ENCODE results near the gene FFAR4. TPM values are rescaled to one million over a fixed set of nuclear protein-coding genes. Genes with fewer than 3 reads are reported as not detected.

The FFAR4 gene
- total RNA-seq, 5 donors from 2014 or later (not counting 1 experiment from before 2014, with no cell fraction given): not detected

- no peak overlapping the region for H3K27ac Mint-ChIP-seq
- Histone ChIP-seq H3K36me3 (ENCODE audit: control insufficient read depth in 2 of 2, extremely low read depth in 1 of 2, insufficient read depth in 1 of 2, low read length in 1 of 2) (no peaks in the 10 kb centered on the region), H3K27me3 (replicated peaks in 1 of 2; ENCODE audit: control insufficient read depth in 2 of 2, extremely low read depth in 1 of 2, insufficient read depth in 2 of 2, low read length in 1 of 2) (peaks cover 0 to 24% of the 10 kb centered on the region in 2 experiments), H3K4me1 (ENCODE audit: control insufficient read depth in 1 of 2, extremely low read depth in 1 of 2, insufficient read depth in 2 of 2, low read length in 2 of 2) (peaks cover 0 to 2% of the 10 kb centered on the region in 2 experiments), H3K4me3 (ENCODE audit: control insufficient read depth in 1 of 2, extremely low read depth in 1 of 2, low read length in 1 of 2) (no peak overlapping the region), H3K27ac (ENCODE audit: low read length) (no peak overlapping the region), H3K9me3 (no peaks in the 10 kb centered on the region)
- DNase-seq (no peak), ATAC-seq (replicated peaks in 1 of 4) (no peak)
- peaks cover 23 to 25% of the 10 kb centered on the region in 2 donors for H3K27me3 Mint-ChIP-seq
- H3K36me3 Mint-ChIP-seq: no peaks in the 10 kb centered on the region
- H3K9me3 Mint-ChIP-seq: peaks cover 4 to 13% (median 9%) of the 10 kb centered on the region in 3 donors
- H3K4me1 Mint-ChIP-seq: peaks cover 7 to 9% (median 9%) of the 10 kb centered on the region in 3 donors
- no peak overlapping the region for H3K4me3 Mint-ChIP-seq
- ChIA-PET CTCF (no interaction called here), POLR2A (no interaction called here)
- WGBS (ENCODE audit: insufficient coverage): 100% methylated on average over 1 of the region's 3 CpGs
These were observed 11.1 kb downstream of the FFAR4 start for GRCh38 chr10:93577565-93577964.

GRCh38 chr10:93579089-93579488 lies 12.6 kb downstream of the FFAR4 start:
- H3K4me3 ChIP-seq (ENCODE audit: control insufficient read depth in 1 of 2, extremely low read depth in 1 of 2, low read length in 1 of 2): no peak overlapping the region
- no peaks in the 10 kb centered on the region for H3K9me3 ChIP-seq
- Mint-ChIP-seq H3K9me3 (peaks cover 4 to 13% (median 9%) of the 10 kb centered on the region in 3 donors), H3K27me3 (peaks cover 13 to 16% of the 10 kb centered on the region in 2 donors), H3K4me1 (no peaks in the 10 kb centered on the region), H3K36me3 (no peaks in the 10 kb centered on the region), H3K27ac (no peak overlapping the region), H3K4me3 (no peak overlapping the region)
- no peaks in the 10 kb centered on the region for H3K36me3 ChIP-seq (ENCODE audit: control insufficient read depth in 2 of 2, extremely low read depth in 1 of 2, insufficient read depth in 1 of 2, low read length in 1 of 2)
- peaks cover 0 to 18% of the 10 kb centered on the region in 2 experiments for H3K27me3 ChIP-seq (replicated peaks in 1 of 2; ENCODE audit: control insufficient read depth in 2 of 2, extremely low read depth in 1 of 2, insufficient read depth in 2 of 2, low read length in 1 of 2)
- H3K27ac ChIP-seq (ENCODE audit: low read length): no peak overlapping the region
- ChIA-PET CTCF (no interaction called here), POLR2A (no interaction called here)
- no peaks in the 10 kb centered on the region for H3K4me1 ChIP-seq (ENCODE audit: control insufficient read depth in 1 of 2, extremely low read depth in 1 of 2, insufficient read depth in 2 of 2, low read length in 2 of 2)
- DNase-seq: no peak
- no peak for ATAC-seq (replicated peaks in 1 of 4)
- WGBS (ENCODE audit: insufficient coverage): 87% methylated on average over 3 of the region's 7 CpGs

- CTCF ChIA-PET: no interaction called here
- H3K4me1 ChIP-seq (ENCODE audit: control insufficient read depth in 1 of 2, extremely low read depth in 1 of 2, insufficient read depth in 2 of 2, low read length in 2 of 2): no peaks in the 10 kb centered on the region
- Mint-ChIP-seq H3K9me3 (peaks cover 4 to 13% (median 9%) of the 10 kb centered on the region in 3 donors), H3K36me3 (no peaks in the 10 kb centered on the region), H3K4me1 (no peaks in the 10 kb centered on the region), H3K4me3 (no peak overlapping the region), H3K27me3 (peaks cover 12 to 16% of the 10 kb centered on the region in 2 donors), H3K27ac (no peak overlapping the region)
- no peaks in the 10 kb centered on the region for H3K36me3 ChIP-seq (ENCODE audit: control insufficient read depth in 2 of 2, extremely low read depth in 1 of 2, insufficient read depth in 1 of 2, low read length in 1 of 2)
- H3K27ac ChIP-seq (ENCODE audit: low read length): no peak overlapping the region
- DNase-seq (no peak), ATAC-seq (replicated peaks in 1 of 4) (no peak)
- H3K27me3 ChIP-seq (replicated peaks in 1 of 2; ENCODE audit: control insufficient read depth in 2 of 2, extremely low read depth in 1 of 2, insufficient read depth in 2 of 2, low read length in 1 of 2): peaks cover 0 to 18% of the 10 kb centered on the region in 2 experiments
- POLR2A ChIA-PET: no interaction called here
- WGBS (ENCODE audit: insufficient coverage): 67% methylated on average over 1 of the region's 3 CpGs
- no peaks in the 10 kb centered on the region for H3K9me3 ChIP-seq
- H3K4me3 ChIP-seq (ENCODE audit: control insufficient read depth in 1 of 2, extremely low read depth in 1 of 2, low read length in 1 of 2): no peak overlapping the region
These were observed 13.7 kb downstream of the FFAR4 start for GRCh38 chr10:93579985-93580711.

GRCh38 chr10:93580828-93581227 lies 14.4 kb downstream of the FFAR4 start:
- no peaks in the 10 kb centered on the region for H3K36me3 Mint-ChIP-seq
- CTCF ChIA-PET: no interaction called here

GRCh38 chr10:93584445-93584844 lies 18.0 kb downstream of the FFAR4 start:
- DNase-seq: no peak
- POLR2A ChIA-PET: no interaction called here
- H3K36me3 ChIP-seq (ENCODE audit: control insufficient read depth in 2 of 2, extremely low read depth in 1 of 2, insufficient read depth in 1 of 2, low read length in 1 of 2): no peaks in the 10 kb centered on the region
- no peak overlapping the region for H3K4me3 ChIP-seq (ENCODE audit: control insufficient read depth in 1 of 2, extremely low read depth in 1 of 2, low read length in 1 of 2)
- Mint-ChIP-seq H3K4me3 (no peak overlapping the region), H3K4me1 (no peaks in the 10 kb centered on the region), H3K36me3 (no peaks in the 10 kb centered on the region), H3K27ac (no peak overlapping the region), H3K9me3 (peaks cover 3 to 10% (median 7%) of the 10 kb centered on the region in 3 donors), H3K27me3 (peaks cover 15 to 21% of the 10 kb centered on the region in 2 donors)
- no peaks in the 10 kb centered on the region for H3K4me1 ChIP-seq (ENCODE audit: control insufficient read depth in 1 of 2, extremely low read depth in 1 of 2, insufficient read depth in 2 of 2, low read length in 2 of 2)
- CTCF ChIA-PET: no interaction called here
- ATAC-seq (replicated peaks in 1 of 4): no peak
- H3K9me3 ChIP-seq: no peaks in the 10 kb centered on the region
- peaks cover 0 to 20% of the 10 kb centered on the region in 2 experiments for H3K27me3 ChIP-seq (replicated peaks in 1 of 2; ENCODE audit: control insufficient read depth in 2 of 2, extremely low read depth in 1 of 2, insufficient read depth in 2 of 2, low read length in 1 of 2)
- no CpG with 5 or more reads among the region's 7 CpGs for WGBS (ENCODE audit: insufficient coverage)
- H3K27ac ChIP-seq (ENCODE audit: low read length): no peak overlapping the region

More at GRCh38 chr10:93580828-93581227, 14.4 kb downstream of the FFAR4 start:
- no peaks in the 10 kb centered on the region for H3K4me1 Mint-ChIP-seq
- H3K27me3 Mint-ChIP-seq: peaks cover 12 to 16% of the 10 kb centered on the region in 2 donors
- H3K9me3 Mint-ChIP-seq: peaks cover 4 to 13% (median 9%) of the 10 kb centered on the region in 3 donors
- no peaks in the 10 kb centered on the region for H3K9me3 ChIP-seq
- no peak overlapping the region for H3K27ac ChIP-seq (ENCODE audit: low read length)
- no peak overlapping the region for H3K4me3 ChIP-seq (ENCODE audit: control insufficient read depth in 1 of 2, extremely low read depth in 1 of 2, low read length in 1 of 2)
- POLR2A ChIA-PET: no interaction called here
- no peak for ATAC-seq (replicated peaks in 1 of 4)
- no peak for DNase-seq
- no peak overlapping the region for H3K4me3 Mint-ChIP-seq
- peaks cover 0 to 18% of the 10 kb centered on the region in 2 experiments for H3K27me3 ChIP-seq (replicated peaks in 1 of 2; ENCODE audit: control insufficient read depth in 2 of 2, extremely low read depth in 1 of 2, insufficient read depth in 2 of 2, low read length in 1 of 2)
- no peaks in the 10 kb centered on the region for H3K4me1 ChIP-seq (ENCODE audit: control insufficient read depth in 1 of 2, extremely low read depth in 1 of 2, insufficient read depth in 2 of 2, low read length in 2 of 2)
- H3K27ac Mint-ChIP-seq: no peak overlapping the region
- H3K36me3 ChIP-seq (ENCODE audit: control insufficient read depth in 2 of 2, extremely low read depth in 1 of 2, insufficient read depth in 1 of 2, low read length in 1 of 2): no peaks in the 10 kb centered on the region
- WGBS (ENCODE audit: insufficient coverage): 75% methylated on average over 3 of the region's 6 CpGs

GRCh38 chr10:93589648-93590562 lies 23.4 kb downstream of the FFAR4 start:
- H3K4me3 ChIP-seq (ENCODE audit: control insufficient read depth in 1 of 2, extremely low read depth in 1 of 2, low read length in 1 of 2): no peak overlapping the region
- no peak overlapping the region for H3K4me3 Mint-ChIP-seq
- no peaks in the 10 kb centered on the region for H3K4me1 ChIP-seq (ENCODE audit: control insufficient read depth in 1 of 2, extremely low read depth in 1 of 2, insufficient read depth in 2 of 2, low read length in 2 of 2)
- peaks cover 0 to 14% of the 10 kb centered on the region in 2 experiments for H3K27me3 ChIP-seq (replicated peaks in 1 of 2; ENCODE audit: control insufficient read depth in 2 of 2, extremely low read depth in 1 of 2, insufficient read depth in 2 of 2, low read length in 1 of 2)
- ATAC-seq (replicated peaks in 1 of 4): no peak
- no peaks in the 10 kb centered on the region for H3K36me3 Mint-ChIP-seq
- no peaks in the 10 kb centered on the region for H3K9me3 ChIP-seq
- H3K9me3 Mint-ChIP-seq: no peaks in the 10 kb centered on the region
- no peak for DNase-seq
- H3K27ac ChIP-seq (ENCODE audit: low read length): no peak overlapping the region
- no peaks in the 10 kb centered on the region for H3K36me3 ChIP-seq (ENCODE audit: control insufficient read depth in 2 of 2, extremely low read depth in 1 of 2, insufficient read depth in 1 of 2, low read length in 1 of 2)
- CTCF ChIA-PET: interaction anchor here in 1 of 2 donors (0.5 kb wide), 1 partner anchor 26 kb away, joined by 3 read pairs; no protein-coding TSS in a partner anchor
- no peak overlapping the region for H3K27ac Mint-ChIP-seq
- no peaks in the 10 kb centered on the region for H3K4me1 Mint-ChIP-seq
- peaks cover 6 to 17% of the 10 kb centered on the region in 2 donors for H3K27me3 Mint-ChIP-seq
- POLR2A ChIA-PET: no interaction called here
- WGBS (ENCODE audit: insufficient coverage): 78% methylated on average over 11 of the region's 15 CpGs
